GM19372 (cell line): ENCODE results near the gene GPR152.

ENCODE experiments used
- ATAC-seq: cut with Tn5 transposase; IDR thresholded peaks from one replicate; pipeline ENCODE4 v1.9.1; 2021; ENCODE audit warnings: mild to moderate bottlenecking, low read depth, moderate library complexity; ENCODE audit not compliant: unreplicated experiment

GPR152 gene

GRCh38 chr11:67401495-67402191 is 50.9 kb downstream of the GPR152 start, which contains the start of gene PPP1CA:
Gene PPP1CA, minus strand, starts transcription at chr11:67401858. Its CDS starts 76 bp downstream, at chr11:67401782.
- ATAC-seq: peak; percentile 69
